ENCODE measurements around the gene LY9.

LY9 gene

GRCh38 chr1:160850993-160851392 is 55.0 kb downstream of the LY9 start:
- Histone ChIP-seq H3K27ac (no peak overlapping the region), H3K27me3 (replicated peaks) (no peaks in the 10 kb centered on the region), H3K36me3 (replicated peaks) (no peaks in the 10 kb centered on the region), H3K4me3 (ENCODE audit: low read depth, low read length) (no peak overlapping the region)
- DNase-seq: no peak
- in situ Hi-C loops (cut with HindIII; ENCODE audit: low pct_ligation_motif_present, low sequenced_read_pairs): no loop called here
- TF ChIP-seq, protein P1, sequence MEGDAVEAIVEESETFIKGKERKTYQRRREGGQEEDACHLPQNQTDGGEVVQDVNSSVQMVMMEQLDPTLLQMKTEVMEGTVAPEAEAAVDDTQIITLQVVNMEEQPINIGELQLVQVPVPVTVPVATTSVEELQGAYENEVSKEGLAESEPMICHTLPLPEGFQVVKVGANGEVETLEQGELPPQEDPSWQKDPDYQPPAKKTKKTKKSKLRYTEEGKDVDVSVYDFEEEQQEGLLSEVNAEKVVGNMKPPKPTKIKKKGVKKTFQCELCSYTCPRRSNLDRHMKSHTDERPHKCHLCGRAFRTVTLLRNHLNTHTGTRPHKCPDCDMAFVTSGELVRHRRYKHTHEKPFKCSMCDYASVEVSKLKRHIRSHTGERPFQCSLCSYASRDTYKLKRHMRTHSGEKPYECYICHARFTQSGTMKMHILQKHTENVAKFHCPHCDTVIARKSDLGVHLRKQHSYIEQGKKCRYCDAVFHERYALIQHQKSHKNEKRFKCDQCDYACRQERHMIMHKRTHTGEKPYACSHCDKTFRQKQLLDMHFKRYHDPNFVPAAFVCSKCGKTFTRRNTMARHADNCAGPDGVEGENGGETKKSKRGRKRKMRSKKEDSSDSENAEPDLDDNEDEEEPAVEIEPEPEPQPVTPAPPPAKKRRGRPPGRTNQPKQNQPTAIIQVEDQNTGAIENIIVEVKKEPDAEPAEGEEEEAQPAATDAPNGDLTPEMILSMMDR (IDR thresholded peaks at IDR 0.05; ENCODE audit: low read depth, low read length, missing control alignments): no peak

DNA sequence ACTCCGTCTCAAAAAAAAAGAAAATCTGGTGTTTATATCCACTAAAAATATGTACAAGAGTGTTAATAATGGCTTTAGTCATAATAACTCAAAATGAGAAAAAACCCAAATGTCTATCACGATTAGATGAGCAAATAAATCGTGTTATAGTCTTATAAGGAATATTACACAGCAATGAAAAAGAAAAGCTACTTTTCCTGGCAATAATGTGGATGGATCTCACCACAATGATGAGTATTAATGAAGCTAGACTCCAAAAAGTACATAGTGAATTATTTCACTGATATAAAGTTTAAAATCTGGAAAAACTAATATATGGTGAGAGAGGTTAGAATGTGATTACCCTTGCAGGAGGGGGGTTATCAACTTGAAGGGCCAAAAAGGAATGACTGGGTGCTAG is 57.0 kb downstream of the LY9 start:
- DNase-seq: no peak
- Histone ChIP-seq H3K4me3 (ENCODE audit: low read depth, low read length) (no peak overlapping the region), H3K27ac (no peak overlapping the region), H3K27me3 (replicated peaks) (no peaks in the 10 kb centered on the region), H3K36me3 (replicated peaks) (no peaks in the 10 kb centered on the region)
- TF ChIP-seq, protein P1 (IDR thresholded peaks at IDR 0.05; ENCODE audit: low read depth, low read length, missing control alignments): no peak
- in situ Hi-C loops (cut with HindIII; ENCODE audit: low pct_ligation_motif_present, low sequenced_read_pairs): no loop called here

GRCh38 chr1:160853754-160854153 is 57.8 kb downstream of the LY9 start:
- H3K4me3 ChIP-seq (ENCODE audit: low read depth, low read length): no peak overlapping the region
- H3K27ac ChIP-seq: no peak overlapping the region
- H3K36me3 ChIP-seq (replicated peaks): no peaks in the 10 kb centered on the region
- no peak for DNase-seq
- TF ChIP-seq, protein P1 (IDR thresholded peaks at IDR 0.05; ENCODE audit: low read depth, low read length, missing control alignments): no peak
- in situ Hi-C loops (cut with HindIII; ENCODE audit: low pct_ligation_motif_present, low sequenced_read_pairs): no loop called here
- H3K27me3 ChIP-seq (replicated peaks): no peaks in the 10 kb centered on the region

GRCh38 chr1:160855181-160855981 is 59.4 kb downstream of the LY9 start:
- Histone ChIP-seq H3K27ac (no peak overlapping the region), H3K36me3 (replicated peaks) (no peaks in the 10 kb centered on the region), H3K4me3 (ENCODE audit: low read depth, low read length) (no peak overlapping the region), H3K27me3 (replicated peaks) (no peaks in the 10 kb centered on the region)
- TF ChIP-seq, protein P1 (IDR thresholded peaks at IDR 0.05; ENCODE audit: low read depth, low read length, missing control alignments): no peak
- in situ Hi-C loops (cut with HindIII; ENCODE audit: low pct_ligation_motif_present, low sequenced_read_pairs): no loop called here
- no peak for DNase-seq

GRCh38 chr1:160858097-160858496 is 62.1 kb downstream of the LY9 start:
- DNase-seq: no peak
- Histone ChIP-seq H3K27ac (no peak overlapping the region), H3K4me3 (ENCODE audit: low read depth, low read length) (no peak overlapping the region), H3K36me3 (replicated peaks) (no peaks in the 10 kb centered on the region), H3K27me3 (replicated peaks) (no peaks in the 10 kb centered on the region)
- in situ Hi-C loops (cut with HindIII; ENCODE audit: low pct_ligation_motif_present, low sequenced_read_pairs): no loop called here
- TF ChIP-seq, protein P1 (IDR thresholded peaks at IDR 0.05; ENCODE audit: low read depth, low read length, missing control alignments): no peak

DNA sequence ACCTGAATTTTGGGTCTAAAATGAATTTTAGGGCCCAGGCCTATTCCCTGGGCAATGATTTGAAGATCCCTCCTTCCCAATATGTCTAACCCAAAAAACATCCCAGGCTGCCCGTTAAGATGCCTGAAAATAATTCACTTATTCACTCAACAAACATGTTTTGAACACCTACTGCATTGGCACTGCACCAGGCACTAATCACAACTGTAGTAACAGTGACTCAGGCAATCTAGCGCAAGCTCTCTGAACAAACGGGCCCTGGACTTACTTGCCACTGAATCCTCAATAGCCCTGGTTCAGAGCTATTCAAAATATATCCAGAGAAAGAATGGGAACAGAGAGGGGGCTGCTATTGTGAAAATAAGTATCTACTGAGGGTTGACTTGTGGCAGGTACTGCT is 62.5 kb downstream of the LY9 start:
- Histone ChIP-seq H3K27ac (no peak overlapping the region), H3K36me3 (replicated peaks) (no peaks in the 10 kb centered on the region), H3K4me3 (ENCODE audit: low read depth, low read length) (no peak overlapping the region), H3K27me3 (replicated peaks) (no peaks in the 10 kb centered on the region)
- no peak for DNase-seq
- in situ Hi-C loops (cut with HindIII; ENCODE audit: low pct_ligation_motif_present, low sequenced_read_pairs): no loop called here
- TF ChIP-seq, protein P1 (IDR thresholded peaks at IDR 0.05; ENCODE audit: low read depth, low read length, missing control alignments): no peak

Data from brain microvascular endothelial cell (primary cell).